ENCODE results near the gene NLRC5. TPM values are rescaled to one million over a fixed set of nuclear protein-coding genes. Genes with fewer than 3 reads are reported as not detected.
"Not testable (repeated sequence)": the region's sequence is repeated elsewhere in the genome, so short reads cannot be mapped to it uniquely, and the experiment has no call there.

NLRC5 gene
- total RNA-seq, 1 donor, result 44.0 TPM

DNA sequence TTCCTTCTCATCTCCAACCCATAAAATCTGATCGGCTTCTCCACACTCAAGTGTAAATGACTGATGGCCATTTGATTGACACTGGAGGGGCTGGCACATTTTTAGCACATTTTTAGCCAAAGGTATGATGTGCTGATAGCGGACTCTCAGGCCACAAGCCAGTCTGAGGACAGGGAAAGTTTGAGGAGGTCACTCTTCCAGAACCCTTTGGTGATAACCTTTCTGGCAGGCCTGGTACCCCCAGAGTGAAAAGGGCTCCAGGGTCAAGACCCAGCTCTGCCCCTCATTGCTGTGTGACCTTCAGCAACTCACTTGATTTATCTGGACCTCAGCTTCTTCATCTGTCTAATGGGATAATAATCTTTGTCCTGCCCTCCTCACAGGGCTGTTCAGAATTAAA lies 1.7 kb upstream of the NLRC5 start:
- DNase-seq (ENCODE audit: low read depth), result no peak
- H3K4me3 ChIP-seq (ENCODE audit: low read depth, low read length), result no peak overlapping the region
- TF ChIP-seq, protein P1, sequence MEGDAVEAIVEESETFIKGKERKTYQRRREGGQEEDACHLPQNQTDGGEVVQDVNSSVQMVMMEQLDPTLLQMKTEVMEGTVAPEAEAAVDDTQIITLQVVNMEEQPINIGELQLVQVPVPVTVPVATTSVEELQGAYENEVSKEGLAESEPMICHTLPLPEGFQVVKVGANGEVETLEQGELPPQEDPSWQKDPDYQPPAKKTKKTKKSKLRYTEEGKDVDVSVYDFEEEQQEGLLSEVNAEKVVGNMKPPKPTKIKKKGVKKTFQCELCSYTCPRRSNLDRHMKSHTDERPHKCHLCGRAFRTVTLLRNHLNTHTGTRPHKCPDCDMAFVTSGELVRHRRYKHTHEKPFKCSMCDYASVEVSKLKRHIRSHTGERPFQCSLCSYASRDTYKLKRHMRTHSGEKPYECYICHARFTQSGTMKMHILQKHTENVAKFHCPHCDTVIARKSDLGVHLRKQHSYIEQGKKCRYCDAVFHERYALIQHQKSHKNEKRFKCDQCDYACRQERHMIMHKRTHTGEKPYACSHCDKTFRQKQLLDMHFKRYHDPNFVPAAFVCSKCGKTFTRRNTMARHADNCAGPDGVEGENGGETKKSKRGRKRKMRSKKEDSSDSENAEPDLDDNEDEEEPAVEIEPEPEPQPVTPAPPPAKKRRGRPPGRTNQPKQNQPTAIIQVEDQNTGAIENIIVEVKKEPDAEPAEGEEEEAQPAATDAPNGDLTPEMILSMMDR (IDR thresholded peaks at IDR 0.05; ENCODE audit: insufficient read depth, low read depth, low read length), result no peak

DNA sequence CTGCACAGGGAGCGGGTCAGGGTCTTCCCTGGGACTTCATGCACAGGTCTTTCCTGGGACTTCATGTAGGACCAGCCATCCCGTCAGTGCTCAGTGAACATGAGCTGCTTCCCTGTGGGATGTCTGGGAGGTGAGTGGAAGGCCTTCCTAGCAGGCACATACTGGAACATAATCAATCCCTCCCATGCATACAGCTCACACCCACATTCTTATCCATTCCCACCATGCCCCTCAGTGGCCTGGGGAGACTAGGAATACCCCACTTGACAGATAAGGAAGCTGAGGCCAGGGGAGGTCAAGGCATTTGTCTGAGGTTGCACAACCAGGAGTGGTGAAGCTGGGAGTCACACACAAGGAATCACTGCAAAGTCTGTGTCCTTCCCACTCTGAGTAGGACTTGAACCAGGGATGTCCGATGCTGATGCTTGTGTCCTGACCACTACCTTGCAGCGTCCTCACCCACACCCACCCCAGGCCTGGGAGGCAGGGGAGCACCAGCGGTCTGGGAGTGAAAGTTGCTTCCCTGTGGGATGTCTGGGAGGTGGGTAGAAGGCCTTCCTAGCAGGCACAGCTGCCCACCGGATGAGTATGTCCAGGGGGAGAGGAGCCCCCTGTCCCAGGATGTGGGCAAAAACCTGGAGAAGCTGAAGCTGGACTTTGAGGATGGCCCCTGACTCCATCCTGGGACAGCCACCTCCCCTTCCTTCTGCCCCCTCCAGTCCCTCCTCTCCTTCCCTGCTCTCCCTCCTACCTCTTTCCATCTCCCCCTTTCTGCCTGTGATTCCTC lies 1.0 kb upstream of the NLRC5 start:
- peak overlapping the region; percentile 83 for H3K4me3 ChIP-seq (ENCODE audit: low read depth, low read length)
- DNase-seq (ENCODE audit: low read depth), result peak; percentile 58
- TF ChIP-seq, protein P1 (IDR thresholded peaks at IDR 0.05; ENCODE audit: insufficient read depth, low read depth, low read length), result no peak

DNA sequence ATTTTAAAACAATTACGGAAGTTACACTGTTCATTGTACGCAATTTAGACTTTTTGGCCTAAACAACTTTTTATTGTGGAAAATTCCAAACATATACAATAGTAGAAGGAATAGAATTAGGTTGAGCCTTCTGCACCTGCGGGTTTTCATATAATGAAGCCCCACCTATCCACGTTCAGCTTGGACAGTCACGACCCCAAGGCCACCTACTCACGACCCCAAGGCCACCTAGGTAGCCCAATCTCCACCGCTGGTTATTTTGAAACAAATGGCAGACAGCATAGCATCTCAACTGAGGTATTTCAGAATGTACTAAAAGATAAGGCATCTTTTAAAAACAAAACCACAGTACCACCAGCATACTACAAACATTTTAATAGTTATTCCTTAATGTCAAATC lies 631 bp downstream of the NLRC5 start:
- TF ChIP-seq, protein P1 (IDR thresholded peaks at IDR 0.05; ENCODE audit: insufficient read depth, low read depth, low read length), result no peak
- peak overlapping the region; percentile 83 for H3K4me3 ChIP-seq (ENCODE audit: low read depth, low read length)
- no peak for DNase-seq (ENCODE audit: low read depth)

DNA sequence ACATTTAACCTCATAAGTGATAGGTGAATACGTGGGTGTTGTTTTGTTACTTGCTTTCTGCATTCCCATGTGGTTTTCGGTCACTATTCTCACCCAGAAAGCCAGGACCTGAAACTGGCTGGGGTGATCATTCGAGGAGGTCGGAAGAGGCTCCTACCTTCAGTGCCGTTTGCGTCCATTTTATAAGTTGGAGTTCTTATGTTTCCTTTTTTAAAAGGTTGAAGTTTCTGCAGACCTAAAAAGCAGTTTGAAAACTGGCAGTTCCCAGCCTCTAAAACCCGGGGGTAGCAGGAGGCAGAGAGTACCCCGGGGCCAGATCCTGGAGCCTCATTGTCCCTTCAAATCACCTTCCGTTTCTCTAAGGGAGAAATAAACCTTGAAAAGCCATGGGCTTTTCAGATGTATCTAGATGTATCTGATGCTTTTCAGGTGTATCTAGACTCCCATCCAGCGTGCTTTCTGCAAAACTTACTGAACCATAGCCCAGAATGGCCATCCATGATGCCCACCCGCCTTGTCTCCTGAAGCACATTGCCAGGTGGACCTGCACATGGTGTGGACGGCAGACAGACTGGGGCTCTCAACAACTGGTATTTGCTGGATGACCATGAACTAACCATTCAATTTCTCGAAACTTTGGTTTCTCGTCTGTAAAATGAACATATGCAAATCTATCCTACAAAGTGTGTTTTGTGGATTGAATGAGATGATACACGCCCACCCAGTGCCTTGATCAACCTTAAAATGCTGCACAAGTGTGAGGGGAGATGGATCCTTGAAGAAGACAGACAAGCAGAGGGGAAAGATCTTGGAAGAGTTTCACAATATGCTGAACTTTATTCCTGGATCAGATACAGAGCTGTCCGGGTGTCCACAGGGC lies 1.3 kb downstream of the NLRC5 start:
- DNase-seq (ENCODE audit: low read depth), result no peak
- TF ChIP-seq, protein P1 (IDR thresholded peaks at IDR 0.05; ENCODE audit: insufficient read depth, low read depth, low read length), result no peak

DNA sequence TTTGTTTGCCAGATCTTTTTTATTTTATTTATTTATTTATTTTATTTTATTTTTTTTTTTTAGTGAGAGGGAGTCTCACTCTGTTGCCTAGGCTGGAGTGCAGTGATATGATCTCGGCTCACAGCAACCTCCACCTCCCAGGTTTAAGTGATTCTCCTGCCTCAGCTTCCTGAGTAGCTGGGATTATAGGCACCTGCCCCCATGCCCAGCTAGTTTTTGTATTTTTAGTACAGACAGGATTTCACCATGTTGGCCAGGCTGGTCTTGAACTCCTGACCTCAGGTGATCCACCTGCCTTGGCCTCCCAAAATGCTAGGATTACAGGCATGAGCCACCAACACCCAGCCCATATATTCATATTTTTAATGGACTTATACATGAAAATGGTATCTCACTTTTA lies 3.1 kb downstream of the NLRC5 start:
- DNase-seq (ENCODE audit: low read depth); H3K4me3 ChIP-seq (ENCODE audit: low read depth, low read length): not testable (repeated sequence)

More for the DNA sequence above, 1.3 kb downstream of the NLRC5 start:
- H3K4me3 ChIP-seq (ENCODE audit: low read depth, low read length), result peak overlapping the region; percentile 83

DNA sequence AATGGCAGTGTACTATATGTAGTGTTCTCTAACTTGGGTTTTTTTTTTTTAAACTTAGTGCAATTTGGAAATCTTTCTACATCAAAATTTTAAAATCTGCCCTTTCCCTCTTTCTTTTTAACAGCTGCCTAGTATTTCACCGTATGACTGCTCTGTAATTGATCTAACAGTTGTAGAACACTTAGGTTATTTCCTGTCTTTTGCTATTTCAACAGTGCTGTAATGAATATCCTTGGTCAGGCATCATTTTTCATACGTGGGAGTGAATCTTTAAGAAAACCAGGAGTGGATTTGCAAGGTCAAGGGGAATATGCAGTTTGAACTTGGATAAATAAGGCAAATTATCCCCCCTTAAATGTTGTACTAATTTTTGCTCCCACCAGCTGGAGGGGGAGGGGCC lies 3.8 kb downstream of the NLRC5 start:
- DNase-seq (ENCODE audit: low read depth), result no peak
- no peak overlapping the region for H3K4me3 ChIP-seq (ENCODE audit: low read depth, low read length)
- TF ChIP-seq, protein P1 (IDR thresholded peaks at IDR 0.05; ENCODE audit: insufficient read depth, low read depth, low read length), result no peak

DNA sequence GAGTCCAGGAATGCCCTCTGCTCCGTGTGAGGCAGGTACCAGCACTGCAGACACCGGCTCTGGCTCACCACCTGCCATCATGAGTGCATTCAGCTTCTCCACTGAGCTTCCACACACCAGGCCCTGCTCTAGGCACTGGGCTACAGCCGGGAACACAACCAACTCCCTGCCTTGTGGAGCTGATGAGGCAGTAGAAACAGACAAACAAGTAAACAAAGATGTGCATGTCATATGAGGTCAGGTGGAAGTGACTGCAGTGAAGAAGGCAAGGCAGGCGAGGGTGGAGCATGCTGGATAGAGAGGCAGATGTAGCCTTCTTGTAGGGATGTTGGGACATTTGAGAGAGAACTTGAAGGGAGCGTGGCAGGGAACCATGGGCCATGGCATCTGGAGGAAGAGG lies 5.0 kb downstream of the NLRC5 start:
- TF ChIP-seq, protein P1 (IDR thresholded peaks at IDR 0.05; ENCODE audit: insufficient read depth, low read depth, low read length), result no peak
- H3K4me3 ChIP-seq (ENCODE audit: low read depth, low read length), result no peak overlapping the region
- DNase-seq (ENCODE audit: low read depth), result peak; percentile 33
